CMK (cell line): ENCODE data around the gene BIRC6.
"Not testable (repeated sequence)": the region's sequence is repeated elsewhere in the genome, so short reads cannot be mapped to it uniquely, and the experiment has no call there.

Source experiments
- DNase-seq: peaks from one replicate; pipeline ENCODE4 v3.0.0-alpha.2; 2010; ENCODE audit warnings: low read depth

The BIRC6 gene, protein sequence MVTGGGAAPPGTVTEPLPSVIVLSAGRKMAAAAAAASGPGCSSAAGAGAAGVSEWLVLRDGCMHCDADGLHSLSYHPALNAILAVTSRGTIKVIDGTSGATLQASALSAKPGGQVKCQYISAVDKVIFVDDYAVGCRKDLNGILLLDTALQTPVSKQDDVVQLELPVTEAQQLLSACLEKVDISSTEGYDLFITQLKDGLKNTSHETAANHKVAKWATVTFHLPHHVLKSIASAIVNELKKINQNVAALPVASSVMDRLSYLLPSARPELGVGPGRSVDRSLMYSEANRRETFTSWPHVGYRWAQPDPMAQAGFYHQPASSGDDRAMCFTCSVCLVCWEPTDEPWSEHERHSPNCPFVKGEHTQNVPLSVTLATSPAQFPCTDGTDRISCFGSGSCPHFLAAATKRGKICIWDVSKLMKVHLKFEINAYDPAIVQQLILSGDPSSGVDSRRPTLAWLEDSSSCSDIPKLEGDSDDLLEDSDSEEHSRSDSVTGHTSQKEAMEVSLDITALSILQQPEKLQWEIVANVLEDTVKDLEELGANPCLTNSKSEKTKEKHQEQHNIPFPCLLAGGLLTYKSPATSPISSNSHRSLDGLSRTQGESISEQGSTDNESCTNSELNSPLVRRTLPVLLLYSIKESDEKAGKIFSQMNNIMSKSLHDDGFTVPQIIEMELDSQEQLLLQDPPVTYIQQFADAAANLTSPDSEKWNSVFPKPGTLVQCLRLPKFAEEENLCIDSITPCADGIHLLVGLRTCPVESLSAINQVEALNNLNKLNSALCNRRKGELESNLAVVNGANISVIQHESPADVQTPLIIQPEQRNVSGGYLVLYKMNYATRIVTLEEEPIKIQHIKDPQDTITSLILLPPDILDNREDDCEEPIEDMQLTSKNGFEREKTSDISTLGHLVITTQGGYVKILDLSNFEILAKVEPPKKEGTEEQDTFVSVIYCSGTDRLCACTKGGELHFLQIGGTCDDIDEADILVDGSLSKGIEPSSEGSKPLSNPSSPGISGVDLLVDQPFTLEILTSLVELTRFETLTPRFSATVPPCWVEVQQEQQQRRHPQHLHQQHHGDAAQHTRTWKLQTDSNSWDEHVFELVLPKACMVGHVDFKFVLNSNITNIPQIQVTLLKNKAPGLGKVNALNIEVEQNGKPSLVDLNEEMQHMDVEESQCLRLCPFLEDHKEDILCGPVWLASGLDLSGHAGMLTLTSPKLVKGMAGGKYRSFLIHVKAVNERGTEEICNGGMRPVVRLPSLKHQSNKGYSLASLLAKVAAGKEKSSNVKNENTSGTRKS (N-terminal part only)

GRCh38 chr2:32356681-32357317 lies at the start of gene BIRC6:
TSS of gene BIRC6 (plus strand) at chr2:32357023. CDS start at chr2:32357162, 139 bp downstream.
- DNase-seq: peak; percentile 93

GRCh38 chr2:32310577-32310976 lies 46.2 kb upstream of the BIRC6 start:
- DNase-seq: no peak

GRCh38 chr2:32314886-32315285 lies 41.9 kb upstream of the BIRC6 start:
- no peak for DNase-seq

DNA sequence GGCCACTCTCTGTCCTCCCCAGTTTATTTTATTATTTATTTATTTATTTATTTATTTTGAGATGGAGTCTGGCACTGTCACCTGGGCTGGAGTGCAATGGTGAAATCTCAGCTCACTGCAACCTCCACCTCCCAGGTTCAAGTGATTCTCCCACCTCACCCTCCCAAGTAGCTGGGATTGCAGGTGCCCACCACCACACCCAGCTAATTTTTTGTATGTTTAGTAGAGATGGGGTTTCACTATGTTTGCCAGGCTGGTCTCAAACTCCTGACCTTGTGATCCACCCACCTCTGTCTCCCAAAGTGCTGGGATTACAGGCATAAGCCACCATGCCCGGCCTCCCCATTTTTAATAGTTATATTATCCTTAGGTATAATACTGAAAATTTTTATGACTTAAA lies 28.1 kb upstream of the BIRC6 start:
- DNase-seq: not testable (repeated sequence)

DNA sequence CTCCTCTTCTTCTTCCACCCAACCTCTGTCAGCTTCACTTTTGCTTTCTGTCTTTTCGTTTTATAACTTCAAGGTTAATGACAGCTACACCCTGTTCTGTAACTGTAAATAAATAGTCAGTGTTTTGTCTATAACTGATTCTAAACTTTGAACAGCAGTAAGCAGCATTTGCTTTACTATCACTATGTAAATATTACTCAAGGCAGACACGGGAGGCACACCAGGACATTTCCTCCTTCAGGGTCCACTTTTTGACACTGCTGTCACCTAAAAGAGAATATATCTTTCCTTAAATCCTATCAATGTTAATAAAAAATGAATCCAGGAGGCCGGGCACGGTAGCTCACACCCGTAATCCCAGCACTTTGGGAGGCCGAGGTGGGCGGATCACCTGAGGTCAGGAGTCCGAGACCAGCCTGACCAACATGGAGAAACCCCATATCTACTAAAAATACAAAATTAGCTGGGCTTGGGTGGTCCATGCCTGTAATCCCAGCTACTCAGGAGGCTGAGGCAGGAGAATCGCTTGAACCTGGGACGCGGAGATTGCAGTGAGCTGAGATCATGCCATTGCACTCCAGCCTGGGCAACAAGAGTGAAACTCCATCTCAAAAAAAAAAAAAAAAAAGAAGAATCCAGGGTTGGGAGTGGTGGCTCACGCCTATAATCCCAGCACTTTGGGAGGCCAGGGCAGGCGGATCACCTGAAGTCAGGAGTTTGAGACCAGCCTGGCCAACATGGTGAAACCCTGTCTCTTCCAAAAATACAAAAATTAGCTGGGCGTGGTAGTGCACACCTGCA lies 27.4 kb upstream of the BIRC6 start:
- DNase-seq: not testable (repeated sequence)

GRCh38 chr2:32330136-32330535 lies 26.7 kb upstream of the BIRC6 start:
- DNase-seq: no peak

GRCh38 chr2:32342801-32343200 lies 14.0 kb upstream of the BIRC6 start:
- no peak for DNase-seq

DNA sequence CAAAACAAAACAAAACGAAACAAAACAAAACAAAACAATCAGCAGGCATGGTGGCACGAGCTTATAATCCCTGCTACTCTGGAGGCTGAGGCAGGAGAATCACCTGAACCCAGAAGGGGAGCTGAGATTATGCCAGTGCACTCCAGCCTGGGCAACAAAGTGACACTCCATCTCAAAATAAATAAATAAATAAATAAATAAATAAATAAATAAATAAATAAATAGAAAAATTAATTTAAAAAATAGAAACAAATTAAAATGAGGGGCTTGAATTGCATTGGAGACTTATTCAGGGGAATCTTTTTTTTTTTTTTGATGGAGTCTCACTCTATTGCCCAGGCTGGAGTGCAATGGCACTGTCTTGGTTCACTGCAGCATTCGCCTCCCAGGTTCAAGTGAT lies 6.0 kb upstream of the BIRC6 start:
- DNase-seq: not testable (repeated sequence)

DNA sequence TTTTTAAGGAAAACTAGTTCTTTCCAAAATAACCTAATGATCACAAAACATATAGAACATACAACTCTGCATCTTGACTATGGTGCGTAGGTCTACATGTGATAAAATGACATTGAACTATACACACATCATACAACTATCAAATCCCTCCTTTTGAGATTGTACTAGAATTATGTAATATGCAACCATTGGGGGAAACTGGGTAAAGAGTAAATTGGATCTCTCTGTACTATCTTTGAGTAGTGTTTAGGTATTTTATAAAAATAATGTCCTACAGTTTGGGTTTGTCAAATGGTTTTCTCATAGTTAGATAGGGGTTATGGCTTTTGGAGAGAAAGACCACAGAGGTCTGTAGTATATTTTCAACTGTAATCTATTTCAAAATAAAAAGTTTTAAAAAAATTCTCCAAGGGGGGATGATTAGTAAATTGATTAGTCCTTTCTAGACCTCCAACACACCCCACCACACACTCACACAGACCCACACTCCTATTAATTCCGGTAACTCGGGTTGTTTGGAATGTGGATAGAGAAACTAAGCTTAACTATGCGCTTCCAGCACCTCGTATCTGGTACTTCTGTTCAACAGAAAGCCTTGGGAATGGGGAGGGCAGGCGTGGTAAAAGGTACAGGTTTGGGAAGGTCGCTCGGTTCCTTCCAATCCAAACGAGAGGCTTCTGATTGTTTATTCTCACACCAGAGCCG lies 695 bp upstream of the BIRC6 start:
- DNase-seq: no peak

DNA sequence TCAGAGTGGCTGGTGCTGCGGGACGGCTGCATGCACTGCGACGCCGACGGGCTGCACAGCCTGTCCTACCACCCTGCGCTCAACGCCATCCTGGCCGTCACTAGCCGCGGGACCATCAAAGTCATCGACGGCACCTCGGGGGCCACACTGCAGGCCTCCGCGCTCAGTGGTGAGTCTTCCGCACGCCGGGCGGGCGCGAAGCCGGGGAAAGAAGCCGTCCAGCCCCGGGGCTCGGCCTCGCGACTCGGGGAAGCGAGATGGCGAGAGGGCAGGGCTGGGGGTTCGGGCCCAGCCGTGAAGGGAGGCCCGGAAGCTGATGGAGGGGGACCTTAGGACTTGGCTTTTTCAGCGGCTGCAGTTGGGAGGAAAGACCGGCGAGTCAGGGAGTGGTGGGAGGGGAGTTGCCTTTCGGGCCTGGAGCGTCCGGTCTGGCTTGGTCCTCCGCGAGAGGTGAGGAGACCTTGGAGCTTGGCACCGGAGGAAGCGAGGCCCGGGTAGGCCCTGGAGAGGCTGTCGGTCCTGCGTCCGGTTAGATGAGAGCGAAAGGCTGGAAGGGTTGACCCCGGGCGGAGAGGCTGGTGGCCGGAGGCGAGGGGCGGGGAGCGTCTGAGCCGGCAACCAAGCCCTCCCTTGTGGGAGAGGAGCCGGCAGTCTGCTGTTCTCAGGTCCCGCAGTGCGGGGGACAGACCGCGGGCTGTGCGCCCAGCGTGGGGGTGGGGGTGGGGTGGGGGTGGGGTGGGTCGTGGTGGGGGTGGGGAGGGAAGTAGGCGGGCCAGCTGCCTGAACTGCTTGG lies 691 bp downstream of the BIRC6 start:
- DNase-seq: peak; percentile 37

GRCh38 chr2:32358111-32358482 lies 1.3 kb downstream of the BIRC6 start:
- DNase-seq: no peak

GRCh38 chr2:32360416-32360815 lies 3.6 kb downstream of the BIRC6 start:
- DNase-seq: no peak

GRCh38 chr2:32362997-32363396 lies 6.2 kb downstream of the BIRC6 start:
- DNase-seq: not testable (repeated sequence)

- DNase-seq: no peak
These were observed 6.8 kb downstream of the BIRC6 start for GRCh38 chr2:32363597-32363996.

- DNase-seq: not testable (repeated sequence)
These were observed 7.5 kb downstream of the BIRC6 start for GRCh38 chr2:32364290-32364689.

GRCh38 chr2:32365679-32366078 lies 8.9 kb downstream of the BIRC6 start:
- not testable (repeated sequence) for DNase-seq

GRCh38 chr2:32366595-32366994 lies 9.8 kb downstream of the BIRC6 start:
- DNase-seq: no peak

GRCh38 chr2:32369222-32369621 lies 12.4 kb downstream of the BIRC6 start:
- no peak for DNase-seq

- DNase-seq: not testable (repeated sequence)
These were observed 14.1 kb downstream of the BIRC6 start for GRCh38 chr2:32370942-32371341.
